Thoracic aorta (tissue), 2 donors: Measurements from ENCODE around the gene DPH1. TPM values are rescaled to one million over a fixed set of nuclear protein-coding genes. Genes with fewer than 3 reads are reported as not detected.

Experiments used
- ATAC-seq: fragments of 150-250 bp; one replicate; pipeline ENCODE4 v1.8.0; 2017; ENCODE audit warnings: low read depth; ENCODE audit not compliant: insufficient number of reproducible peaks, low FRiP score
- DNase-seq: peaks from one replicate; pipeline ENCODE4 v3.0.0-alpha.2; 2020; ENCODE audit warnings: low spot score
- H3K27ac ChIP-seq, 2 donors: fragments of 200-600 bp; sonication (generic); 1 replicate in 1 of 2; 2 replicates in 1 of 2; pipeline ENCODE4 v1.5.1; 2016; ENCODE audit warnings: mild to moderate bottlenecking in 2 of 2, moderate library complexity in 2 of 2
- H3K27me3 ChIP-seq: fragments of 200-600 bp; sonication (generic); replicated peaks from 2 replicates; pipeline ENCODE4 v1.6.0; 2016; ENCODE audit warnings: mild to moderate bottlenecking; ENCODE audit not compliant: insufficient read depth
- H3K36me3 ChIP-seq: fragments of 200-600 bp; sonication (generic); one replicate; pipeline ENCODE4 v1.5.1; 2016
- H3K4me1 ChIP-seq, 2 donors: fragments of 200-600 bp; sonication (generic); 1 replicate in 1 of 2; 2 replicates in 1 of 2; pipeline versions ENCODE4 v1.5.1 to v1.6.0; 2016; ENCODE audit warnings: low read depth in 2 of 2, mild to moderate bottlenecking in 1 of 2; ENCODE audit not compliant: control insufficient read depth in 1 of 2
- H3K4me3 ChIP-seq: fragments of 200-600 bp; sonication (generic); 2 replicates; pipeline ENCODE4 v1.5.1; 2016; ENCODE audit warnings: mild to moderate bottlenecking
- H3K9me3 ChIP-seq: fragments of 200-600 bp; sonication (generic); 2 replicates; pipeline ENCODE4 v1.5.1; 2016
- total RNA-seq, 2 donors: library from RNA; depleted of rRNA; stranded (reverse); fragments of >200 nt; gene quantifications; one replicate each; pipeline versions ENCODE4 v1.1.0 to v1.2.3, GENCODE V29; 2016
- TF ChIP-seq, protein P1 (sequence below): fragments of 200-600 bp; sonication (generic); IDR thresholded peaks from one replicate; pipeline ENCODE4 v1.5.1; 2019; ENCODE audit warnings: antibody characterized with exemption

The DPH1 gene
- total RNA-seq, 2 donors from 2014 or later, result 46.0 to 61.1 TPM

DNA sequence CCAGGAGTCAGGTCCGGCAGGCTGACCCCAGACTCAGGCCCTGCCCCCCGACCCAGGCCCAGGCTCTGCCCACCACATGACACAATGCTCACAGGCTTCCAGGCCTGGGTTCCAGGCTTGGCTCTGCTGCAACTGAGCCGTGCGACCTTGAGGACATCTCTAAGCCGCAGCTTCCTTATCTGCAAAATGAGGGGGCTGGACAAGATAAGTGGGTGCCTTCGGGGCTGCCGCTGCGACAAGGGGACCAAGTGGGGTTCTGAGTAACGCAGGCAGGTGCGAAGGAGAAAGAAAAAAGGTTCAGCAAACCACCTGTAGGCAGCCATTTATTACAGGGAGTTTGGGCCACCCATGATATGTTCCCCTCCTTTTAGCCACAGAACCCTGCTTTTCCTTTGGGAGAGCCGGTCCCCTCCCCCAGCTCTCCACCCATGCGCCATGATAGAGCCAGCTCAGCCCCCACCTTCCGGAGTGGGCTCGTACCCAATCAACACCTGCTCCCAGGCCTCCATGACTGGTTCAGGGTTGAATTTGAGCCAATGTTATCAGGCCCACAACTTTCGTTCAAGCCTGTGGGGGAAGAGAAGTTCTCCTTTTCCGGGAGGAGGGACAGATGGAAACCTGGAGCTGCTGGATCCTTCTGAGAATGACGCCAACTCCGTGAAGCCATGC is 43.0 kb upstream of the DPH1 start:
- TF ChIP-seq, protein P1, sequence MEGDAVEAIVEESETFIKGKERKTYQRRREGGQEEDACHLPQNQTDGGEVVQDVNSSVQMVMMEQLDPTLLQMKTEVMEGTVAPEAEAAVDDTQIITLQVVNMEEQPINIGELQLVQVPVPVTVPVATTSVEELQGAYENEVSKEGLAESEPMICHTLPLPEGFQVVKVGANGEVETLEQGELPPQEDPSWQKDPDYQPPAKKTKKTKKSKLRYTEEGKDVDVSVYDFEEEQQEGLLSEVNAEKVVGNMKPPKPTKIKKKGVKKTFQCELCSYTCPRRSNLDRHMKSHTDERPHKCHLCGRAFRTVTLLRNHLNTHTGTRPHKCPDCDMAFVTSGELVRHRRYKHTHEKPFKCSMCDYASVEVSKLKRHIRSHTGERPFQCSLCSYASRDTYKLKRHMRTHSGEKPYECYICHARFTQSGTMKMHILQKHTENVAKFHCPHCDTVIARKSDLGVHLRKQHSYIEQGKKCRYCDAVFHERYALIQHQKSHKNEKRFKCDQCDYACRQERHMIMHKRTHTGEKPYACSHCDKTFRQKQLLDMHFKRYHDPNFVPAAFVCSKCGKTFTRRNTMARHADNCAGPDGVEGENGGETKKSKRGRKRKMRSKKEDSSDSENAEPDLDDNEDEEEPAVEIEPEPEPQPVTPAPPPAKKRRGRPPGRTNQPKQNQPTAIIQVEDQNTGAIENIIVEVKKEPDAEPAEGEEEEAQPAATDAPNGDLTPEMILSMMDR, result no peak
- ATAC-seq (no peak), DNase-seq (no peak)
- H3K36me3 ChIP-seq, result no peaks in the 10 kb centered on the region
- no peak overlapping the region for H3K4me3 ChIP-seq
- no peaks in the 10 kb centered on the region for H3K9me3 ChIP-seq
- H3K27ac ChIP-seq, result no peak overlapping the region
- H3K4me1 ChIP-seq, result peaks cover 3 to 17% of the 10 kb centered on the region in 2 donors
- H3K27me3 ChIP-seq, result no peaks in the 10 kb centered on the region

DNA sequence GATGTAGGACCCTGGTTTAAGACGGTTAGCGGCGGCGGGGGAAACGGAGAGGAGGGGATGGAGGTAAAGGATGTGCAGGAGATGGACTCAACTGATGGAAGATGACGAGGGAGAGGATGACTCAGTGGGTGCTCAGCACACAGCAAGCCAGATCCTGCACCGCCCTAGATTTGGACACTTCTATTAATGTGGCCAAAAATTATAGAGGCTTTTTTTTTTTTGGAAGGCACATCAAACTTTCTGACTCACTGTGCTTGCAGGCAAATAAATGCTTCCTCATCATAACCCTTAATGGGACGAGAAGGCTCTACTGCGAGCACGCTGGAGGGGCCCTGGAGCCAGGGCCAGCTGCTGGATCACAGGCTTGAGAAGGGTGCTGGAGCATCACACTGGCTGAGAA is 40.8 kb upstream of the DPH1 start:
- Histone ChIP-seq H3K27me3 (no peaks in the 10 kb centered on the region), H3K36me3 (no peaks in the 10 kb centered on the region), H3K9me3 (no peaks in the 10 kb centered on the region), H3K4me3 (no peak overlapping the region), H3K4me1 (peaks cover 3 to 17% of the 10 kb centered on the region in 2 donors), H3K27ac (no peak overlapping the region)
- TF ChIP-seq, protein P1, result no peak
- peak; percentile 24 for DNase-seq
- ATAC-seq, result peak; percentile 53

DNA sequence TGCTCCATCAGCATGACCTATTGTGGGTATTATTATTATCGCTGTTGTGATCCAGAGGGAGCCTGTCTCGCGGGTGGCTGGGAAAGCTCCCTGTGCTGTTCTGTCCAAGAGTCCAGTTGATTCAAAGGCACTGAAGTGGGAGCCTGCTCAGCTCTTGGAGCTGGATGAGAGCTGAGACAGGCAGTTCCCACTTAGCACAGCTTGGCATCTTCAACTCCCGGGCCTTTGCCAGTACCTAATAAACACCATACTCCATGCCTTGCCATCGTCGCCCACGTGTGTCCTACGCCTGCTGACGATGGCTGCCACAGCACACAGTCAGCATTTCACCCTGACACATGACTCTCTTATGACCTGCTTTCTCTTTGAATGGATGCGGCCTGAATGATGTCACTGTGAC is 37.4 kb upstream of the DPH1 start:
- H3K27ac ChIP-seq, result no peak overlapping the region
- ATAC-seq, result no peak

DNA sequence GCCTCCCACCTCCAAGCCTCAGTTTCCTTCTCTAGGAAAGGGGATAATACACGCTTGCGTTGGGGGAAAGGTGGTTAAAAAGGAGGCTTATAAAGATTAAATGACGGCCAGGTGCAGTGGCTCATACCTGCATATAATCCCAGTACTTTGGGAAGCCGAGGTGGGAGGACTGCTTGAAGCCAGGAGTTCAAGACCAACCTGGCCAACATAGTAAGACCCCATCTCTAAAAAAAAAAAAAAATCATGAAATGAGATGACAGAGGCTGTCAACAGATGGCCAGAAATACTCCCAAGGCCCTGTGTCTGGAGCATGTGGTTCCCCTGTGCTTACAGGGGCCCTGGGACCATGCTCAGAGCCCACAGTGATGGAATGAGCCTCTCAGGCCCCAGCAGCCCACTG is 35.2 kb upstream of the DPH1 start:
- DNase-seq, result no peak

More for the DNA sequence above, 37.4 kb upstream of the DPH1 start:
- TF ChIP-seq, protein P1, result no peak
- Histone ChIP-seq H3K36me3 (no peaks in the 10 kb centered on the region), H3K27me3 (no peaks in the 10 kb centered on the region), H3K4me3 (no peak overlapping the region), H3K4me1 (peaks cover 8 to 27% of the 10 kb centered on the region in 2 donors), H3K9me3 (no peaks in the 10 kb centered on the region)
- DNase-seq, result no peak

DNA sequence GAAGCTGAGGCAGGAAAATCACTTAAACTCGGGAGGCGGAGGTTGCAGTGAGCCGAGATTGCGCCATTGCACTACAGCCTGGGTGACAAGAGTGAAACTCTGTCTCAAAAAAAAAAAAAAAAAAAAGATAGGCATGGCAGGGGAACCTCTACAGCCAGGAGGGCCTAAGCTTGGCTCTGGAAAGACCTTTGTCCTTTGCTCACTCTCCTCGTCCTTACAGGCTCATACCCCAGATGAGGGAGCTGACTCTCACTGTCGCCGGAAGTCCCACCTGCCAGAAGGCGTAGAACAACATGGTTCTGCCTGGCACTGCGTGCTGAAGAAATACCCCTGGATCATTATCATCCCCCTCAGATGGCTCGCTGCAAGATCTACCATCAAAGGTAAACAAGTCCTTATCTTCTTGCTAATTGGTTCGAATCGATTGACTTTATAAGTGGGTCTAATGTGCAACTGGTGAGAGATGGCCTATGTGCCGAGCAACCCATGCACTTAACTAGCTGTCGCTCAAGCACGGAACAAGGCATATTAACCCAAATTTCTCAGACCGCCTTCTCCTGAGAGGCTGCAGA is 34.5 kb upstream of the DPH1 start:
- Histone ChIP-seq H3K9me3 (no peaks in the 10 kb centered on the region), H3K4me1 (peaks cover 26 to 35% of the 10 kb centered on the region in 2 donors), H3K27ac (no peak overlapping the region), H3K4me3 (no peak overlapping the region), H3K36me3 (no peaks in the 10 kb centered on the region), H3K27me3 (no peaks in the 10 kb centered on the region)
- DNase-seq (no peak), ATAC-seq (no peak)
- TF ChIP-seq, protein P1, result no peak

More for the DNA sequence above, 35.2 kb upstream of the DPH1 start:
- Histone ChIP-seq H3K27me3 (no peaks in the 10 kb centered on the region), H3K27ac (no peak overlapping the region), H3K4me1 (peaks cover 20 to 29% of the 10 kb centered on the region in 2 donors), H3K36me3 (no peaks in the 10 kb centered on the region), H3K9me3 (no peaks in the 10 kb centered on the region), H3K4me3 (no peak overlapping the region)
- no peak for ATAC-seq
- TF ChIP-seq, protein P1, result no peak
